NT2/D1 (cell line): ENCODE data around the gene KRTAP2-3.
"Not testable (repeated sequence)": the region's sequence is repeated elsewhere in the genome, so short reads cannot be mapped to it uniquely, and the experiment has no call there.

Experiments used
- SUZ12 ChIP-seq: IDR thresholded peaks from 2 replicates; pipeline ENCODE4 v1.6.1; 2011; ENCODE audit not compliant: insufficient read length, insufficient read depth; ENCODE audit errors: extremely low read depth
- YY1 ChIP-seq: IDR thresholded peaks from 2 replicates; pipeline ENCODE4 v1.6.1; 2011; ENCODE audit not compliant: insufficient read length, insufficient read depth
- ZNF274 ChIP-seq: IDR thresholded peaks from 2 replicates; pipeline ENCODE4 v1.6.1; 2011; ENCODE audit warnings: mild to moderate bottlenecking, low read depth, low read length

DNA sequence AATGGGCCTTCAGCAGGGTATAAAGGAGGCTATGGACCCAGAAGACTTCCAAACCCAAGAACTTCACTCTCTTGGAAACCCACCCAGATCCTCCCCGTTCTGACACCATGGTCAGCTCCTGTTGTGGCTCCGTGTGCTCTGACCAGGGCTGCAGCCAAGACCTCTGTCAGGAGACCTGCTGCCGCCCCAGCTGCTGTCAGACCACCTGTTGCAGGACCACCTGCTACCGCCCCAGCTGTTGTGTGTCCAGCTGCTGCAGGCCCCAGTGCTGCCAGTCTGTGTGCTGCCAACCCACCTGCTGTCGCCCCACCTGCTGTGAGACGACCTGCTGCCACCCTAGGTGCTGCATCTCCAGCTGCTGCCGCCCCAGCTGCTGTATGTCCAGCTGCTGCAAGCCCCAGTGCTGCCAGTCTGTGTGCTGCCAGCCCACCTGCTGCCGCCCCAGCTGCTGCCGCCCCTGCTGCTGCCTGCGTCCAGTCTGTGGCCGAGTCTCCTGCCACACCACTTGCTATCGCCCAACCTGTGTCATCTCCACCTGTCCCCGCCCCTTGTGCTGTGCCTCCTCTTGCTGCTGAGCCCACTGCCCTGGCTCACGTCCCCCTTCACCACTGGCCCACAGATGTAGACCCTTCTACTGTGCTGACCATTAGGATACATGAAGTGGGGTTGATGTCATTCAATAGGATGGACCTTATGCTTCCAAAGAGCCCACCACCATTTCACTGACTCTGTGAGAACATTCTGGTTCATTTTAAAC lies 24.4 kb upstream of the KRTAP2-3 start, which contains the start of gene KRTAP4-7:
- not testable (repeated sequence) for TF ChIP-seq SUZ12, YY1, ZNF274
